ENCODE data around the gene TP63. TPM values are rescaled to one million over a fixed set of nuclear protein-coding genes. Genes with fewer than 3 reads are reported as not detected.
A peak's percentile ranks its signal among the peaks of the same experiment; 100 is the strongest.

Gene TP63
- polyA plus RNA-seq, 4 donors, result under 0.01 to 0.12 (median 0.03) TPM; not detected in 1

DNA sequence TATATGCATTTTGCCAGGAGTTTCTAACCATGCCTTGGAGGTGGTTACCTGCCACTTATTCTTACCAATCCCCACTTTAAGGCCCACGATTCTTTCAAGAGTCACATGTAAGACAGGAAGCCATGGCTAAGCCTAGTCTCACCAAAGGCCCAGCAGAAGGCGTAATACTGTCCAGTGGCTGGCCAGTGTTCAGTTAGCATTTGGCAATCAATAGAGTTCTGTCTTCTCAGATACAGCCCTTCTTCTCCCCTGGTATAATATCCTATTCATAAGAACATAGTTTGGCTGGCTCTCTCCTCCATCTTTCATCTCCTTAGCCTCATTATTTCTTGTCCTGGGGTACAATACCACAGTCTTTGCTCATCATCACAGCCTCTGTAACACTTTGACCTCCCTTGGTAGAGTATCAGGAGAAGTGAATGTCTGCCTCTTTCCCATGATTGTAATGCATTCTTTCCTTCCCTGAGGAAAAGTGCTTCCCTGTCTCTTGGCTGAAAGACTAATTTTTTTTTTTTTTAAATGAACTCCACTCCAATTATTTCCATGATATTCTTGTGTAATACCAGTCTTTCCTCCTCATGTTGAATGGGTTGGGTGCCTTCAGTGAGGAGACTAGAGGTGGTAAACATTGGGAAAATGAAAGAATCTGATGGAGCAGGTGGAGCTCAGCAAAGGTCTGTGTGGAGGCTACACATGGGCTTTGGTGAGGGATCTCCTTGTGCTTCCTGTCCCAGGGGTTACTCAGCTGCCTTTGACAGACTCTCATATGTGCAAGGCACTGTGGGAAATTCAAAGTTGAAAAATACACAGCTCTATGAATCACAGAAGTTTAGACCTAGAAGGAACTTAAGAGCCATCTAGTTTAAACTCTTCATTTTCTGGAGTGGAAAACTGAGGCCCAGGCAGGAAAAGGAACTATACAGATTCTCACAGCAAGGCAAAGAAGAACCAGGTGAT, 271.3 kb downstream of the TP63 start:
- WGBS, 3 donors, result 82 to 91% (median 88%) methylated on average over 2 of the region's 2 CpGs
- H3K27me3 ChIP-seq (ENCODE audit: control insufficient read depth in 3 of 3, insufficient read depth in 3 of 3, low read length in 3 of 3), result no peaks in the 10 kb centered on the region
- H3K27ac ChIP-seq (ENCODE audit: low read depth in 1 of 3, low read length in 2 of 3), result no peak overlapping the region
- H3K36me3 ChIP-seq (ENCODE audit: control insufficient read depth in 3 of 3, insufficient read depth in 2 of 3, low read depth in 1 of 3, low read length in 3 of 3), result no peaks in the 10 kb centered on the region
- H3K4me1 ChIP-seq (ENCODE audit: control insufficient read depth in 3 of 3, insufficient read depth in 2 of 3, low read depth in 1 of 3, low read length in 2 of 3), result peaks cover 0 to 5% (median 0%) of the 10 kb centered on the region in 3 donors
- FAIRE-seq (no peak), DNase-seq (no peak)
- H3K9me3 ChIP-seq (ENCODE audit: control insufficient read depth in 2 of 2, insufficient read depth in 1 of 2, low read depth in 1 of 2, low read length in 1 of 2), result no peaks in the 10 kb centered on the region
- no peak overlapping the region for H3K4me3 ChIP-seq (ENCODE audit: low read depth in 1 of 3, low read length in 3 of 3)

DNA sequence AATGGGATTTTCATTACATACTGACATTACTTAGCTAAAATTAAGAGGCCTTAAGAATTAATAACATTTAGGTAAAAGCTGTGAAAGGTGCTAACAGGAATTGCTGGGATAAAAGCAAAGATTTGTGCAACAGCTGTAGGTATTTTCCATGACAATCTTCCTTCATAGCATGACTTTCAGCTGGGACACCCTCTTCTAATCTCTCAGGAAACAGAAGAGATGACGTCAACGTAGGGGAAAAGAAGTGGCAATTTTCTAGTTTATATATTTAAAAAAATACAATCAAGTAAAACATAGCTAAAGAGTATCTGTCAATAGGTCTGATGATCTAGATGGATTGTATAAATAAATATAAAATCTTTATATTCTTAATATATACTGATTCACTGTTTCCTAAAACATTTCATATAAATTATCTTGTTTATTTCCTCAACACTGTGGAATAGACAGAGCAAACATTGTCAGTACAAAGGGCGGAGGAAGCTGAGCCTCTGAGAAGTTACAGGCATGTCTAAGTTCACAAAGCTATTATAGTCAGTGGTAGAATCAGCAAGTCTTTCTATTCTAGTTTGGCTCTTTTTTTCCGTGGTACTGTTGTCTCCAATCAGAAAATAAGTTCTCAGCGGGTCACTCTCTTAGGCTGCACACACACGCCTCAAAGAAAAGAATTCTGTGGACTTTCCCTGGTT, 272.5 kb downstream of the TP63 start:
- Histone ChIP-seq H3K27ac (ENCODE audit: low read depth in 1 of 3, low read length in 2 of 3) (peak overlapping the region in 1 of 3 donors; percentile 6), H3K4me1 (ENCODE audit: control insufficient read depth in 3 of 3, insufficient read depth in 2 of 3, low read depth in 1 of 3, low read length in 2 of 3) (peaks cover 0 to 5% (median 0%) of the 10 kb centered on the region in 3 donors), H3K27me3 (ENCODE audit: control insufficient read depth in 3 of 3, insufficient read depth in 3 of 3, low read length in 3 of 3) (no peaks in the 10 kb centered on the region), H3K4me3 (ENCODE audit: low read depth in 1 of 3, low read length in 3 of 3) (no peak overlapping the region), H3K9me3 (ENCODE audit: control insufficient read depth in 2 of 2, insufficient read depth in 1 of 2, low read depth in 1 of 2, low read length in 1 of 2) (no peaks in the 10 kb centered on the region), H3K36me3 (ENCODE audit: control insufficient read depth in 3 of 3, insufficient read depth in 2 of 3, low read depth in 1 of 3, low read length in 3 of 3) (no peaks in the 10 kb centered on the region)
- no peak for FAIRE-seq
- 25 to 49% (median 36%) methylated on average over 6 of the region's 6 CpGs for WGBS, 3 donors
- DNase-seq, result peak; percentile 32 to 35

DNA sequence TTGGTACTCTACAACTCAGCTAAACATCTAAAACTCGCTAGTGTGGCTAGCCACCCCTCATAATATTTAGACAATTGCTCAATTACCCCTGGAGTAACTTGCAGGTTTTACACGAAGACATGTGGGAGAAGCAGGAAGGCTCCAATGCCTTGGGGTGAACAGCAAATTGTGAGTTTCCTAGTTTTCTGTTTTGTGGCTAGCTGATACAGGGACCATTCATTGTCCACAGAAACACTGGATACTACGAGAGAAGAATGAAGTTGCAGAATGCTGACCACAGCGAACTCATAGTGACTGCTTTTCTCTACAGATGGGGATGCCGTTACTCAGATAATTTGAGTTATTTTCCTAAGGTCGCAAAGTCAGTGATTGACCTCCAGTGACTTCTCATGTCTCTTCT, 276.6 kb downstream of the TP63 start:
- H3K4me1 ChIP-seq (ENCODE audit: control insufficient read depth in 3 of 3, insufficient read depth in 2 of 3, low read depth in 1 of 3, low read length in 2 of 3), result peaks cover 0 to 5% (median 0%) of the 10 kb centered on the region in 3 donors
- FAIRE-seq, result no peak

DNA sequence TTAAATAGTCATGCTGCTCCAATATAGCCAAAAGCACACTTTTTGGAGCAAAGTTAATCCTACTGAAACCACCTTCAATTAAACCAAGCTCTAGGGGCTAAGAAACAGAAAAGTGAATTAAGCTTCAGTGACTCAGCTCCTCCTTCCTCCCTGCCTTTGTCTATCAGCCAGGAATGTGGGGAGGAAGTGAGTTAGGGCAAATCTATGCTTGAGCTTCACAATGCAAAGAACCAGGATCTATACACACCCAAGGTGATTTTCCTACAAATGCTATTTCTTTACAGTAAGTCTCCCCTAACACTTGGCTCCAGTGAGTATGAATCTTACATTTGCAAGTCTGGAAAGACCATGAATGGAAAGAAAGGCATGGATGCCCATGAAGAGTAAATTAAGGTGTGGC, 277.5 kb downstream of the TP63 start:
- no peak for FAIRE-seq

More for the DNA sequence above, 276.6 kb downstream of the TP63 start:
- H3K9me3 ChIP-seq (ENCODE audit: control insufficient read depth in 2 of 2, insufficient read depth in 1 of 2, low read depth in 1 of 2, low read length in 1 of 2), result no peaks in the 10 kb centered on the region
- no peak overlapping the region for H3K27ac ChIP-seq (ENCODE audit: low read depth in 1 of 3, low read length in 2 of 3)
- DNase-seq, result no peak
- no peaks in the 10 kb centered on the region for H3K27me3 ChIP-seq (ENCODE audit: control insufficient read depth in 3 of 3, insufficient read depth in 3 of 3, low read length in 3 of 3)
- H3K36me3 ChIP-seq (ENCODE audit: control insufficient read depth in 3 of 3, insufficient read depth in 2 of 3, low read depth in 1 of 3, low read length in 3 of 3), result no peaks in the 10 kb centered on the region
- no peak overlapping the region for H3K4me3 ChIP-seq (ENCODE audit: low read depth in 1 of 3, low read length in 3 of 3)
- 87 to 92% (median 89%) methylated on average over 6 of the region's 6 CpGs for whole genome bisulfite sequencing, 3 donors

DNA sequence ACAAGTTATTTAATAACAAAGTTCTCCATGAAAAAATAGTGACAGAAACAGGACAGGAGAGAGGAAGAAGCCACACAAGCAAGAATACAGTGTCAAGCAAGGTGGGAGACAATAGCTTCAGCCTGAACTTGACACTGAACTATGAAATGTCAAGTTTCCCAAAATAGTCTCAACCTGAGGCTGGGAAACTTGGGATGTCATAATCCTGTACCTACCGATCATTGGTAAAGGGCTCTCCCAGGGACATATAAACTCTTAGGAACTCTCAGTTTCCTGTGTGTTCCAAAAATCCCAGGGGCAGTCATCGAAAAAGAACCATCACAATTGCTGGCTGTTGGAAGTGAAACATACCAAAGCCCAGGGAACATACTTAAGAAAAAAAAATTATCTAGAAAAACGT, 277.9 kb downstream of the TP63 start:
- Histone ChIP-seq H3K27ac (ENCODE audit: low read depth in 1 of 3, low read length in 2 of 3) (no peak overlapping the region), H3K9me3 (ENCODE audit: control insufficient read depth in 2 of 2, insufficient read depth in 1 of 2, low read depth in 1 of 2, low read length in 1 of 2) (no peaks in the 10 kb centered on the region), H3K27me3 (ENCODE audit: control insufficient read depth in 3 of 3, insufficient read depth in 3 of 3, low read length in 3 of 3) (no peaks in the 10 kb centered on the region), H3K4me3 (ENCODE audit: low read depth in 1 of 3, low read length in 3 of 3) (no peak overlapping the region), H3K36me3 (ENCODE audit: control insufficient read depth in 3 of 3, insufficient read depth in 2 of 3, low read depth in 1 of 3, low read length in 3 of 3) (no peaks in the 10 kb centered on the region), H3K4me1 (ENCODE audit: control insufficient read depth in 3 of 3, insufficient read depth in 2 of 3, low read depth in 1 of 3, low read length in 2 of 3) (peaks cover 0 to under 1% (median 0%) of the 10 kb centered on the region in 3 donors)
- DNase-seq, result no peak
- 76 to 84% (median 77%) methylated on average over 3 of the region's 3 CpGs for WGBS, 3 donors
- no peak for FAIRE-seq

More for the DNA sequence above, 277.5 kb downstream of the TP63 start:
- Histone ChIP-seq H3K9me3 (ENCODE audit: control insufficient read depth in 2 of 2, insufficient read depth in 1 of 2, low read depth in 1 of 2, low read length in 1 of 2) (no peaks in the 10 kb centered on the region), H3K36me3 (ENCODE audit: control insufficient read depth in 3 of 3, insufficient read depth in 2 of 3, low read depth in 1 of 3, low read length in 3 of 3) (no peaks in the 10 kb centered on the region), H3K27ac (ENCODE audit: low read depth in 1 of 3, low read length in 2 of 3) (no peak overlapping the region), H3K27me3 (ENCODE audit: control insufficient read depth in 3 of 3, insufficient read depth in 3 of 3, low read length in 3 of 3) (no peaks in the 10 kb centered on the region), H3K4me1 (ENCODE audit: control insufficient read depth in 3 of 3, insufficient read depth in 2 of 3, low read depth in 1 of 3, low read length in 2 of 3) (peaks cover 0 to 2% (median 0%) of the 10 kb centered on the region in 3 donors), H3K4me3 (ENCODE audit: low read depth in 1 of 3, low read length in 3 of 3) (no peak overlapping the region)
- no peak for DNase-seq

DNA sequence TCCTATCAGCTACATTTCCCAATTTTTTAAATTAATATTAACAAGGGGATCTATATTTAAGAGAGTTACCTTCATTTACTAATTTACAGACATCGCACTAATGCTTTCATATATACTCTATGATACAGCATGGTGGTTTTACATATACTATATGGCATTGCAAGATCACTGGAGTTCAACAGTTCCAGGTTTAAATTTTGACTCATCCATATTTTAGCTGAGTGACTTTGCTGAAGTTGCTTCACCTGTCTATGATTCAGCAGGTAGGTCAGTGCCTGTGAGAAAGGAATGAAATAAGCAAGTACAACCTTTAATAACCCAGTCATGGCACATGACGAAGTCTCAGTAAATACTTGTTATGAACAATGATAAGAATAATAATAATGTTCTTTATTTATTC, 278.4 kb downstream of the TP63 start:
- DNase-seq, result no peak
- Histone ChIP-seq H3K9me3 (ENCODE audit: control insufficient read depth in 2 of 2, insufficient read depth in 1 of 2, low read depth in 1 of 2, low read length in 1 of 2) (no peaks in the 10 kb centered on the region), H3K36me3 (ENCODE audit: control insufficient read depth in 3 of 3, insufficient read depth in 2 of 3, low read depth in 1 of 3, low read length in 3 of 3) (no peaks in the 10 kb centered on the region), H3K4me1 (ENCODE audit: control insufficient read depth in 3 of 3, insufficient read depth in 2 of 3, low read depth in 1 of 3, low read length in 2 of 3) (no peaks in the 10 kb centered on the region), H3K27ac (ENCODE audit: low read depth in 1 of 3, low read length in 2 of 3) (no peak overlapping the region), H3K27me3 (ENCODE audit: control insufficient read depth in 3 of 3, insufficient read depth in 3 of 3, low read length in 3 of 3) (no peaks in the 10 kb centered on the region), H3K4me3 (ENCODE audit: low read depth in 1 of 3, low read length in 3 of 3) (no peak overlapping the region)
- 89 to 91% (median 91%) methylated on average over 2 of the region's 2 CpGs for WGBS, 3 donors
- no peak for FAIRE-seq

DNA sequence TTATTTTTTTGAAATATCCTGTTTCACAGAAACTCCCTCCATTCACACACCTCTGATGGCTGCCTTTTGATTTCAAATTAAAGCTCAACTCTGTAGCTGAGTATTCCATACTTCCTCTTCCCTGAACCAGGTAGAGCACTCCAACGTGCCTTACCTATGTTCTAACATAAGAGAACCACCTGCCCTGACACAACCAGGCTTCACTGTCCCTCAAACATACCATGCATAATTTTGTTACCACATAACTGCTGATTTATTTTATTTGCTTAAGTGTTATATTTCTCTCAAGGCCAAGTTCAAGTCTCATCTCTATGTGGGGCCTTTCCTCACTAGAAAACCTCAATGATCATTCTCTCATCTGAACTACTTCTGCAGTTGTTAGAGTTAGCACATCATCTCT, 279.8 kb downstream of the TP63 start:
- Histone ChIP-seq H3K36me3 (ENCODE audit: control insufficient read depth in 3 of 3, insufficient read depth in 2 of 3, low read depth in 1 of 3, low read length in 3 of 3) (no peaks in the 10 kb centered on the region), H3K4me3 (ENCODE audit: low read depth in 1 of 3, low read length in 3 of 3) (no peak overlapping the region), H3K27me3 (ENCODE audit: control insufficient read depth in 3 of 3, insufficient read depth in 3 of 3, low read length in 3 of 3) (no peaks in the 10 kb centered on the region), H3K27ac (ENCODE audit: low read depth in 1 of 3, low read length in 2 of 3) (no peak overlapping the region), H3K4me1 (ENCODE audit: control insufficient read depth in 3 of 3, insufficient read depth in 2 of 3, low read depth in 1 of 3, low read length in 2 of 3) (no peaks in the 10 kb centered on the region), H3K9me3 (ENCODE audit: control insufficient read depth in 2 of 2, insufficient read depth in 1 of 2, low read depth in 1 of 2, low read length in 1 of 2) (no peaks in the 10 kb centered on the region)
- no peak for FAIRE-seq
- WGBS, 3 donors, result 25 to 44% (median 41%) methylated on average over 1 of the region's 1 CpG
- DNase-seq, result no peak

DNA sequence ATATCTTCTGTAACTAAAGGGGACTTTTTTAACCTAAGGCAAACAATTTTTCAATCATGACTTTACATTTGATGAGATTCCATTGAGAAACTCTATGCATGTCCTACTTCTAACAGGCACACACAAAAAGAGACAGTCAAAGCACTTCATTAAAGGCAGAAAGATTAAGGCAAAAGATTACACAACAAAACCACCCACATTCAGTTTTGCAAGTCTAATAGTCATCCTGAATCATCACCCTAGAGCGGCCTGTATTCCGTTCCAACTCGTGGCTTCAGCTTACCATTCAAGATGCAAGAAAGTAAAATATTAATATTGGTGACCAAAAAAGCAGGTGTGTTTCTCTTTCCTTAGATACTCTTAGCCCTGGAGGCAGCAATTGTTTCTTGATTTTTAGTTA, 283.6 kb downstream of the TP63 start:
- Histone ChIP-seq H3K4me1 (ENCODE audit: control insufficient read depth in 3 of 3, insufficient read depth in 2 of 3, low read depth in 1 of 3, low read length in 2 of 3) (no peaks in the 10 kb centered on the region), H3K27ac (ENCODE audit: low read depth in 1 of 3, low read length in 2 of 3) (no peak overlapping the region), H3K36me3 (ENCODE audit: control insufficient read depth in 3 of 3, insufficient read depth in 2 of 3, low read depth in 1 of 3, low read length in 3 of 3) (no peaks in the 10 kb centered on the region), H3K27me3 (ENCODE audit: control insufficient read depth in 3 of 3, insufficient read depth in 3 of 3, low read length in 3 of 3) (no peaks in the 10 kb centered on the region), H3K4me3 (ENCODE audit: low read depth in 1 of 3, low read length in 3 of 3) (no peak overlapping the region), H3K9me3 (ENCODE audit: control insufficient read depth in 2 of 2, insufficient read depth in 1 of 2, low read depth in 1 of 2, low read length in 1 of 2) (no peaks in the 10 kb centered on the region)
- DNase-seq (no peak), FAIRE-seq (no peak)
- 82 to 88% (median 85%) methylated on average over 3 of the region's 3 CpGs for WGBS, 3 donors
